Measurements from ENCODE around the gene PDE4D.

The PDE4D gene

DNA sequence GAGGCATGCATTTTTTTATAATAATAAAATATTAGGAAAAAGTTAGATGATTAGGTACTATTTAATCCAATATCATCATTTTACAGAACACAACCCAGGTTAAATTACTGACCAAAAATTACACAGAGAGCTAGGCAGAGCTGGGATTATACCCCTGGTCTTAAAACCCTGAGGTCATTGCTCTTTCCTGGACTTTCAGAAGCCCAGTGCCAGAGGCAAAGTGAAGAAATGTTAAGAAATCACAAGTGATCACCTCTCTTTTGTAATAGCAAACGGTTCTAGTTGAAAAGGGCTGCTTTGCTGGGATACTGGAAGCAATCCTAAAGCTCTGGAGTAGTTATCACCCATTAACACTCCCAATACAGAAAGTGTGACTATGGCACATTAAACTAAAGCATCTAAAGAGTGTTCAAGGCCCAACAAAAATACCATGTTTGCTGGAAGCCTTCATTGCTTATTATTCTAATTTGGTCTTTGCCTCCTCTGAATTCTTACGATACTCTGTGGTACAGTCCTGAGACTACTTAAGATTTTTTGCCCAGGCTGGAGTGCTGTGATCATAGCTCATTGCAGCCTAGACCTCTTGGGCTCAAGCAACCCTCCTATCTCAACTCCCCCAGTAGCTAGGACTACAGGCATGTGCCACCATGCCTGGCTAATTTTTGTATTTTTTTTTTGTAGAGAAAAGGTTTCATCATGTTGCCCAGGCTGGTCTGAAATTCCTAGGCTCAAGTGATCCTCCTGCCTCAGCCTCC is 734.7 kb downstream of the PDE4D start:
- DNase-seq: no peak

DNA sequence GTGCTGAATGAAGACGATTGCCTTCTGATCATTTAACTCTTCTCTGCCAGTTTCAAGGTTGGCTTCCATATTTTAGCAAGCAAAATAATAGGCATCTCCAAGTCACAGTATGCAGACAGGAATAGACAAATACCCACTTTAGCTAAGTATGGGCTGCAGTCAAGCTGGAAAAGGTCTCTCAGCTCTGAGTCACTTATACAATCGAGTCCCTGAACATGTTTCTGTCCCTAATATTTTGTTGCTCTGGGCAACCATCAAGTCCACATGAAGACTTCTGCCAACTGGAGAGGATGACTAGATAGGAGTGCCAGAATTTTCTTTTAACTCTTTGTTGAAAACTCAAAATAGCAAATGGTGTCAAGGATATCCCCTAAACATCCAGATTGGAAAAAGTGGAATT is 735.4 kb downstream of the PDE4D start:
- DNase-seq: no peak

DNA sequence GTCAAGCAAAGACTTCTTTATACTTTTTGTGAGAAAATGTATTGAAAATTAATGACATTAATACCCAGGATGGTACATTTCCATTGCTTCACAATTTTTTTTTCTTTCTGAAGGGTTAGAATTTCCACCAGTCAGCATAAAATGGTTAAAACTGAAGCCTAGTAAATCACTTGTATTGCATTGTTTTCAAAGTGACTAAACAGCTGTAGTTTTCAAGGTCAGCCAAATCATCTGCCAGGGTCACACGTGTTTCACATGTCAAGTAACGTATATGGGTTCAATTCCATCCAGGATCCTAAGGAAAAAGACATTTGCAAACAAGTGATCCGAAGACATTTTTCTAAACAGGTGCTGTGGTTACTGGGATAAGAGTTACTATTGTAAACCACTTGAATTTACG is 736.5 kb downstream of the PDE4D start:
- no peak for DNase-seq

DNA sequence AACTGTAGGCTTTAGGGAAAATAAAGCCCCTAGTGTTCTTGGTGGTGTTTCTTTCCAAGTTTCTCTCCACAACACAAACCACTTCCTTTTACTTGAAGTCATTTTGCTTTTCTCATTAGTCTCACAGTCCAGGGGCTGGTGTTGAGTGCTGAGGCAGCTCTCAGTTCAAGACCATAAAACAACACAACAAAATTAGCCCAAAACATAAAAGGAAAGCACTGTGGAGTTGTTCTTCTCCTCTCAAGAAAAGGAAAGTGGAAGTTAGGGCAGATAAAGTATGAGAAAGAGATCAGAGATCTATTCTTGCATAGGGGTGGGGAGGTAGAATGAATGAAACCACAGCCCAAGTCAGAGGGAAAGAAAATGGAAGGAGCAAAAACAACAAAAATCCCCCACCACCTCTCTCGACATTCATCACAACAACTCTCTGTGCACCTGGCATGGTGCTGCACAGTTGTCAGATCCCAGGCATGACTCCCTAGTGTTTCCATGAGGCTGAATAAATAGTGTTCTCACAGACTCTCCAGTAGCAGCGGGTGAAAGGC is 740.8 kb downstream of the PDE4D start:
- DNase-seq: no peak

DNA sequence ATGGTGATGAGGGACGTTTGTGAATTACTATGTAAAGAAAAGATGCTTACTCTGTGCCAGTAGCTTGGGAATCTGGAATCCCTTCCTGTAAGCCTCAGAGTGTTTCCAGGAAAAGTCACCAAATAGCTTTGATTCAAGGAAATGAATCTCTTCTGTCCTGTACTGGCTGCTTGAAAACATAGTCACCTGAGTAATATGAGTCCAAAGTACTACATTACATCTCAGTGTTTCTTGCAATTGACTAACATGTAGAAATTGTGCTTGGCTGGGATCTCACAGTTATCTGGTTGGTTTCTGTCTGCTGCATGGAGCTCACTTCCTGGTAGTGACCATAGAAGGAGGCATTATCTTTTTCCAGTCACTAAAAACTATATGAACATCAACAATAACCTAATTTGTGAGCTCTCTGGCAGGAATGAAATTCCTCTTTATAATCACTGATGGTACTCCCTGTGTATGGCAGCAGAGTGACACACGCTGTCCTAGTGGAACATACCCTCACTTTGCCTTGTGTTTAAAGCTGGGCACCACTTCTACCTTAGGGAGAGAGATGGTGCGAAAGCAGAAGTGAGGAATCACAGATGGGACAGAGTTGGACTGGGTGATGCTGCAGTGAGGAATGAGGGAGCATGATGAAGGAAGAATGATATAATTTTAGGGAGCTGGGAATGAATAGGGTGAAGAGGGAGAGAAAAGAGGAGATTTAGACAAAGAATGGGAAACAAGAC is 742.2 kb downstream of the PDE4D start:
- DNase-seq: no peak

GRCh38 chr5:59149827-59150226 is 743.7 kb downstream of the PDE4D start:
- DNase-seq: no peak

GRCh38 chr5:59149271-59149670 is 744.3 kb downstream of the PDE4D start:
- no peak for DNase-seq

DNA sequence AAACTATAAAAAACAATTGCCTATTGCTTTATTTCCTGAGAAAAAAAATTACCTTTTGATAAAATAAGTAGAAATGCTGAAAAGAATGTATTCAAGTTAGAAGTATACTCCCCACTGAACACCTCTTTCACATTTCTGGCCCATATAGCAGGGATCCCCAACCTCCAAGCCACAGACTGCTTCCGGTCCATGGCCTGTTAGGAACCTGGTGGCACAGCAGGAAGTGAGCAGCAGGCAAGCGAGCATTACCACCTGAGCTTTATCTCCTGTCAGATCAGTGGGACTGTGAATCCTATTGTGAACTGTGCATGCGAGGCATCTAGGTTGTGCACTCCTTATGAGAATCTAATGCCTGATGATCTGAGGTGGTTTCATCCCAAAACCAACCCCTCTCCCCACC is 746.8 kb downstream of the PDE4D start:
- DNase-seq: no peak

GRCh38 chr5:59143926-59144333 is 749.6 kb downstream of the PDE4D start:
- DNase-seq: no peak

GRCh38 chr5:59142927-59143326 is 750.6 kb downstream of the PDE4D start:
- DNase-seq: no peak

DNA sequence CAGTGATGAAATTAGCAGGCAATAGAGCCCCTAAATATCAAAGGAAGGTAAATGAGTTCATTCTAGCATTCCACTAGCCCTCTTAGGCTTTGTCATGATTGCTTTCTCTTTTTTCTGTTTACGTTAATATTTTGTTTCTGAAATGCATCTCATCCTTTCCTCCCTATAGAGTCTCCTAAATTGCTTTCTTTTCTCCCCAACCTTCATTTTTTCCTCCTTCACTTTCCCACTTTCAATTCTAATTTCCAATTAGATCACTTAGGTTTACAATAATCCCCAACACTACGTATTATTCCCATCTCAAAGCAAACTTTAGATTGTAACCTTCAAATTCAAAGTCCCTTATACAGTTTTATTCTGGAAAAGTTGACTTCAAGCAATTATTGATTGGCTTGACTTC is 751.4 kb downstream of the PDE4D start:
- no peak for DNase-seq

DNA sequence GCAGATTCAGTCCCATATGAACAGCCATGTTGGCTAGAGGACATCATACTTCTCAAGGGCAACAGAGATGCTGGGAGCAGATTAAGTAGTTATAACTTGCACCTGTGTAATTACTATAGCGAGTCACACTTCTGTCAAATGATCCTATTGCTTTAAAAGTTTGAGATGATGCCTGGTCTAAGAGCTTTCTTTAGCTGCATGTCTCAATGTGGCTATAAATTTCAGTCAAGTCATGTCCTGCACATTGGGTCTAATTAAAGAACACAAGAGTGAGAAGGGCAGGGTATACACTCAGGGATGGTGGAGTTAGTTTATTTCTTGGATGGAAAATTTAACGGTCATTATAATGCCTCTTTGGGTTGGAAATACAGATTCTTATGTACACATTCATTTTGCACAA is 753.4 kb downstream of the PDE4D start:
- no peak for DNase-seq

- DNase-seq: no peak
Measured at GRCh38 chr5:59139695-59140094, 753.8 kb downstream of the PDE4D start.

- DNase-seq: no peak
Measured at GRCh38 chr5:59138509-59138908, 755.0 kb downstream of the PDE4D start.

DNA sequence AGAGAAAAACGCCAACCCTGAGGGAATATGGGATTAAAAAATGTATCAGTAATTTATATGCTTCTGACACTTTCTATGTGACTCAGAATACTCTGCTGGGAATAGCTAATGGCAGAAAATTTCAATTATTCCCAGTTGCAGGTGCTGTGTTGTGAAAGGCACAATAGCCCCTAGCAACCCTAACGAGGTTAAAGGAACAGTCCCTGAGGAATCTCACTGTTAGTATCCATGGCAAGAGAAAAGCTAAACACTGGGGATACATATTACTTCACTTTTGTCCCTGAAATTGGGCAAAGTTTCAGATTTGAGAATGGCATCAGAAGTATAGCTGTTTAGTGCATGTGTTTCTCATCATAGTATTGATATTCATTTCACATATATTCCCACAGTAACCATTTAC is 755.7 kb downstream of the PDE4D start:
- DNase-seq: no peak

DNA sequence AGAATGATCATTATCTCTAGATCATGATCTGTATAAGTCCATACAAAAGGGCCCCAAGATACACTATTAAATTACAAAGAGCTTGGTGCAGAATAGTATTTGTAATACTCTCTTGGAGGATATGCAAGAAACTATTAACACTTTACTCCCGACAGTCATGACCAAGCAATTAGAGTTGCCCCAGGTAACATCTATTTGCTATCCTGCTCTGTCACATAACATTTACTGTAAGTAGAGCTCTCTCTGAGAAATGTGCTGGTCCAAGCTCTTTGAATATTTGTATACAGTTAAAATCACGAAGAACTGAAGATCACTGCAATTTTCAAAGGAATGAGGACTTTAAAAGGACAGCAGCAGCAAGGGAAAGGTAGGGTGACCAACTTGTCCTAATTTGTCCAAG is 757.0 kb downstream of the PDE4D start:
- no peak for DNase-seq

- no peak for DNase-seq
Measured at GRCh38 chr5:59134471-59135163, 758.9 kb downstream of the PDE4D start.

DNA sequence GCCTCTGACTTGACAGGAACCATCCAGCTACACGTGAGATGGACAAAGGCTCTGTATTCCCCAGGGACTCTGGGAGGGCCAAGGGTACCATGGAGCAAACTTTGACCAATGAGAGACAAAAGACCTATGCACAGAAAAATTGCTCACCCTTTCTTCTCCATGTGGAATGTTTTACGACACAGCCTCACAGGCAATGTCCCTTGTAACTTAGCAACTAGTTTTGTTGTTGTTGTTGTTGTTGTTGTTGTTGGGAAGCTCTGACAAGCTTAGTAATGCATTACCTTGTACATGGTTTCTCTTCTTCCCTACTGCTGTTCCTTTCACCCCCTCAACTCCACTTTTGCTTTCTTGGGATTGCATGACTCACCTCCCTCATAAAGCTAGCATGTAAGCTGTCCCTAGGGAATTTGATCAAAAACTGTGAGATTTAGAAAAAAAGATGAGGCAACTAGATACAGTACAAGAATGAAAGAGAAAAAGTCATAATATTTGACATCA is 759.7 kb downstream of the PDE4D start:
- DNase-seq: no peak

DNA sequence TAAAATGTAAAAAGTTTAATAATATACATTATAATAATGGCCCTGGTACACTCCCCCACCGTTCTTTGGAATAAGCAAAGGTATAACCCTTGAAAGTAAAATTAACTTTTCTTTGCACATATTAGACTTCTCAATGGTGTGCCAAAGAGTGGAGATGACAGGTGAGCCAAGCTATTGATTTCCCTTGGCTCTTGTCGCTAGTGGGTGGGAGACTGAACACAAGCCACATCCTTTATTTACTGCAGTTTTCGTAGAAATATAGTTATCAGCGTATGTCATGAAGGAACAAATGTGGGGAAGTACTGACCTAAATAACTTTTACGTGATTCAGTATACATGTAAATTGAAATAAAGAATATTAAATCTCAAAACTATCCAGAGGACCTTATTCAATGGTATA is 761.4 kb downstream of the PDE4D start:
- DNase-seq: no peak

DNA sequence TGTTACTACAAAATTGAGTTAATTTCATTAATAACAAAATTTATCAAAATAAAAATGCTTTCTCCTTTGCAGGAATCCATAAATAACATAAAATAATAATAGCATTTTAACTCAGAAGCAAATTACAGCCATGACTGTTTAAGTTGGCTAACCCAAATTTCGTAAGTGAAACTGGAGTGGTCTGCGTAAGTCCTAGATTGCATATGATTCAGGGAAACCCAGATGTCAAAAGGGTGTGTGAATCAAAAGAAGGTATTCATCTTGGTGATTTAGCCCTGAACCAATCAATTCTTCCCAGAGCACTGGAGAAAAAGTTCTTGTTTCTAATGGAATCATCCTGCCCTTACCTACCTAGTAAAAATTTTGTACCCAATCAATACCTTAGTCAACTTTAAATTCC is 763.1 kb downstream of the PDE4D start:
- no peak for DNase-seq

DNA sequence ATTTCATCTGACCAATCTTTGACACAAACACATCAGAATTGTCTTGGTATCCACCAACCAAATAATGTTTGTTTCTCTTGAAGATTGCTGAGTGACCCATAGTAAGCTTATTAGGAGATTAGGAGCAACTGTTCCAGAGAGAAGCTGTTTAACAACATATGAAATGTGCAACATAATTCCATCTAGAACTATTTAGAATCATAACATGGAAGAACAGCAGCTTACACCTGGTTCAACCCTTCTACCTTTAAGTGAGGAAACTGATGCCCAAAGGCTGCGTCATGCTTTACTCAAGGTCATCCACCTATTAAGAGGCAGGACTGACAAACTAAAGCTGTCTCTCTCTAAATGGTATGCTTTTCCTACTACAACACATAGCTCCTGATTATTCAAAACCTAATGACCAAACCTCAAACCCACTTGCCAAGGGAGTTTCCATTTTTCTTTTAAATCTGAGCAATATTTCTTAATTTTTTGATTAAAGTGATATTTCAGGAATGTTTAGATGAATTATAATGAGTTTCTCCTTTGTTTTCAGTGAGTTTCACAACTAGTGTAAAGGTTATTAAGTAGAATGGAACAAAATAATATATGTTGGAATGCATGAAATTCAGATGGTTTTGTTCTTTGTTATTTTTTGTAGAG is 764.8 kb downstream of the PDE4D start:
- no peak for DNase-seq

All from anterior cingulate cortex (tissue), 58 donors.